HTERT RPE-1 (cell line): Measurements from ENCODE around the gene NAXD.
"Not testable (repeated sequence)": the region's sequence is repeated elsewhere in the genome, so short reads cannot be mapped to it uniquely, and the experiment has no call there.

ENCODE experiments used
- in situ Hi-C: fragments of 300-500 bp; cut with MboI; formaldehyde crosslinking; loops from 4 replicates; pipeline ENCODE4 v1.14.3; 2020; ENCODE audit warnings: low sequenced_read_pairs

Gene NAXD

GRCh38 chr13:110662777-110663443, 47.6 kb downstream of the NAXD start:
- in situ Hi-C loops = no loop called here

DNA sequence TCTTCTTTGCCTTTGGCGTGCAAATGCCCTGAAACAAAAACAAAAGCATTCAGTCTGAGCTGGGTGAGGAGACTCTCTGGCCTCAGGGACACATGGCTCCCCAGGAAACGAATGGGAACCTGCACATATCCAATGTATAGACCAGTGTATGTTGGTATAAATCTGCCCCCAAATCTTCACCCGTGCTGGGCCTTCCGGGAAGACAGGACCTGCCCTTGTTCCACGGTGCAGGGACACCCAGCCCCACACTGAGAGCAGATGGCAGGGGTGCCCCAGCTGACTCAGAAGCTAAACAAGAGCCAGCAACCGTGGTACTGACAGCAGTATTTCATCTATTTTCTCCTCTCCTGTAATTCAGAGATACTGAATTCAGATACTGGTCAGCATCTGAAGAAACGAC, 48.1 kb downstream of the NAXD start:
- in situ Hi-C loops = no loop called here

GRCh38 chr13:110664041-110664440, 48.7 kb downstream of the NAXD start:
- in situ Hi-C loops = no loop called here

- in situ Hi-C loops = no loop called here
These were observed 49.3 kb downstream of the NAXD start for GRCh38 chr13:110664673-110665072.

DNA sequence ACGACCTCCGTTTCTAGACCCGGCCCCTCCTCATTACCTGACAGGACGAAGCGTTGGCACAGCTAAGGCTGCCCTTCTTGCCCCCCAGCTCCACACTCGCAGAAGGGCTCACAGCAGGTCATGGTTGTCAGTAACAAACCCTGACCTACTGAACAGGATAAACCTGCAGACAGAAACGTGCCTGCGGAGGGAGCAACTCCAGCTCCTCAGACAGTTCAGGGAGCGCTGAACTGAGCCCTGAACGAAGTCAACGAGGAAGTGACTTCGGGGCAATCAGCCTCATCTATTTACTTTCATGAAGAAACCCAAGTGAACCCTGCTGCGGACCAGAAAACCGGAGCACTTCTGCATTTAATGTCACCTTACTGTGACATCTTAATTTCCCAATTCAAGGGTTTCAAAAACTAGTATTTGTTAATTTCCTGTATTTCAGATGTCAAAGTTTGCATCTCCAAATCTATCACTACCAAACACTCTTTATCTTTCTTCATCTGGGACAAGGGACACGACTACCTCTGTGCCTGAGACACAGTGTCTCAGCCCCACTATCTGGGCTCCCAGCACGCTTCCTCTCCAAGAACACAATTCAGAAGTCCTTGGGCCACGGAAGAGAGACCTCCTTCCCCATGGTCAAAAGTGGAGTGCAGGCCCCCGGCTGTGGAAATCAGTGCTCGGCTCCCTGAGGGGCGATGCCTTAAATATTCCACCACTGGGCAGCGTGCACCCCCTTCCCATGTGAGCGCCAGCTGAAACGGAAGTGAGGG, 50.3 kb downstream of the NAXD start:
- in situ Hi-C loops = no loop called here

DNA sequence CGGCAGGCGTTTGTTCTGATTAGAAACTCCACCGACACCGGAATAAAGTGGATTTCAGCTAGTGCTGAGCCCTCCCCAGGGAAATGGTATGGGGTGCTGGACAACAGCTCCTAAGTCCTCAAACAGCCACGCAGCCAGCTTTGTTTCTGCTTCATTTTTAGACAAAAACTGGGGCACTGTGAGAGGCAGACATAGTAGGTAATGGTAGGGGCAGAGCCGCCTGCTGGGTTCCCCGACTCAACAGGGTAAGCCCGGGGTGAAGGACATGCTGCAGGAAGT, 50.8 kb downstream of the NAXD start:
- in situ Hi-C loops = no loop called here

- in situ Hi-C loops = no loop called here
These were observed 53.7 kb downstream of the NAXD start for GRCh38 chr13:110669036-110669435.

- in situ Hi-C loops = not testable (repeated sequence)
These were observed 54.5 kb downstream of the NAXD start for GRCh38 chr13:110669814-110670213.

DNA sequence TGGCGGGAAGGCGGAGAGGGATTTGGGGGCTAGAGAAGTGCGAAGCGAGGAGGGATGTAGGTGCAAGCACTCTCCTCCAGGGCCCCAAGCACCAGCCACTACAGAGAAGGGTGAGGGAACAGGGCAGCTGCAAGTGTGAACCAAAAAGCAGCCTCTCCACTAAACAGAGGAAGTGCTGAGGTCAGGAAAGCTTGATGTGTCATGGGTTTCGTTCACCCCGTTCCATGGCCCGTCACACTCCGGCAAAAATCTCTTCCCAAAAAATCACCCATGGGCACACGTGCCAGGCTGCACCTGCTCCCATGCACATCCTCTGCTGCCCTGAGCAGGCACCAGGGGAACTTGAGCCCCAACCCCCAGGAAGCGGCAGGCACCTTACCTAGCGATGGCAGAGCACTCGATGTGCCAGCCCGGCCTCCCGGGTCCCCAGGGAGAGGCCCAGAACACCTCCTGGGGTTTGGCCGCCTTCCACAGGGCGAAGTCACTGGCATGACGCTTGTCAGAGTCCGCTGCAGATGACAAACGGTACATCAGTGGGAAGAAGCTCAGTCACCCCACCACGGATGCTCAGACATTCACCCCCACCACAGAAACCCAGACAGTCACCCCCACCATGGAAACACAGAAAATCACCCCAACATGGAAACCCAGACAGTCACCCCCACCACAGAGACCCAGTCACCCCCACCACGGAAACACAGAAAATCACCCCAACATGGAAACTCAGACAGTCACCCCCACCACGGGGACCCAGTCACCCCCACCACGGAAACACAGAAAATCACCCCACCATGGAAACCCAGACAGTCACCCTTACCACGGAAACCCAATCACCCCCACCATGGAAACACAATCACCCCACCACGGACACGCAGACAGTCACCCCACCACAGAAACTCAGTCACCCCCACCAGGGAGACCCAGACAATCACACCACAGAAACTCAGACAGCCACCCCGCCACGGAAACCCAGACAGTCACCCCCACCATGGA, 61.5 kb downstream of the NAXD start:
- in situ Hi-C loops = no loop called here

- in situ Hi-C loops = no loop called here
These were observed 62.6 kb downstream of the NAXD start for GRCh38 chr13:110677731-110678545.

GRCh38 chr13:110680852-110681251, 65.5 kb downstream of the NAXD start:
- in situ Hi-C loops = no loop called here

GRCh38 chr13:110681868-110682550, 66.7 kb downstream of the NAXD start:
- in situ Hi-C loops = no loop called here

GRCh38 chr13:110682746-110683145, 67.4 kb downstream of the NAXD start:
- in situ Hi-C loops = no loop called here

DNA sequence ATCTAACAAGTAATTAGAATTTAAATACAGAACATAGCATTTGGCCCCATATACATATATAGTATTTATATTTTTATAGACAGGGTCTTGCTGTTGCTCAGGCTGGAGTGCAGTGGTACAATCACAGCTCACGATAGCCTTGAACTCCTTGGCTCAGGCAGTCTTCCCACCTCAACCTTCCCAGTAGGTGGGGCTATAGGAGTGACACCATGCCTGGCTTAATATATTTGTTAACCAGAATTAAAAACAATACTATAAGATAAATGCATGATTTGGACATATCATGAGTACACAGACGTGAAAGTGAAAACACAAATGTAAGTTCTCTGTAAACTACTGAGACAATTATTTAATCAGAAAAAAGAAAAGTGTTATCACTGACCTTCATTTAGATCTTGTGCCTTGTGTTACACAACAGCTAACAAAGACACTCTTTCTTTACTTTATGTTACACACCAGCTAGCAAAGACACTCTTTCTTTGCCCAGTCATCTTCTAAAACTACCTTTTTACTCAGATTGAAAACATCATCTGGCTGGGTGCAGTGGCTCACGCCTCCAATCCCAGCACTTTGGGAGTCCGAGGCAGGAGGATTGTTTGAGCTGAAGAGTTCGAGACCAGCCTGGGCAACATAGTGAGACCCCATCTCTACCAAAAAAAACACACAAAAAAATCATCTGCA, 68.0 kb downstream of the NAXD start:
- in situ Hi-C loops = no loop called here

DNA sequence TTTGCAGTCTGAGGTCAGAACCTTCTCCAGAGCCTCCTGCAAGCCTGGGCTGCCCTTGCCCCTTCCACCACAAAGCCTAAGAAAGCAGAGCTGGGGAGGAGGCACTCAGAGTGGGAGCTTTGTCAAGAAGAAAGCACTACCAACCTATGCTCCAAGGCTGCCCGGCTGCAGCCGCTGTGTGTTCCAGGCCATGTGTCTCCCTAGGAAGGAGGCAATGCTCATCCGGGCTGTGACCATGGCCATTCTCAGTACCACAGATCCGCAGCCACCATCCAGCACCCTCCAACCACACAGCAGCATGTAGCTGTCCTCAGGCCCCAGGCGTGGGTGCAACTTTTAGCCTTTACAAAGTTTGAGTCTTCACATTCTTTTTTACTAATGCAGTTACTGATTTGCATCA, 68.6 kb downstream of the NAXD start:
- in situ Hi-C loops = no loop called here

DNA sequence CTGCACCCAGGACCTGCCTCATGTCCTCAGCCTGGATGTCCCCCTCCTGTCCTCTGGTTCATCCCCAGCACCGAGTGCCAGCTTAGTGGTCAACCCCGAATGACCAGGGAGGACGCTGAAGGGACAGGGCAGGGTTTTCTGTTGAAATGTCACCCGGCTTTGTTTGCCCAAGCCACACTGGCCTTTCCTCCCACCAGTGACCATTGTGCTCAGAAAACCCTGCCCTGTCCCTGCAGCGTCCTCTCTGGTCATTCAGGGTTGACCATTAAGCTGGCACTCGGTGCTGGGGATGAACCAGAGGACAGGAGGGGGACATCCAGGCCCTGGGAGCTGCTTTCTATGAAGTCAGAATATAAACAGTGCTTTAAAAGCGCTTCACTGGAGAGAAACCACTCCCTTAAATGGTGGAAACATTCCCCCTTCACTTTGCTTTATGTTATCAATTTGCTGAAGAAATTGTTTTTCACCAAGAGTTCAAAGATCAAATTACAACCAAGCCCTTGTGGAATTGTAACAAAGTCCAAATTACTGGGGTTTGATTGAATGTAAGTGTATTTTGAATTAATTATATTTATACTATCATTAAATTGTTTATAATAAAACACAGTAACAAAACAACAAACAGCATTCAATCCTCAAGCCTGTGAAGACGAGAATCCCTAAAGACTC, 69.2 kb downstream of the NAXD start:
- in situ Hi-C loops = no loop called here

GRCh38 chr13:110685305-110686020, 70.1 kb downstream of the NAXD start:
- in situ Hi-C loops = no loop called here

GRCh38 chr13:110687736-110688135, 72.4 kb downstream of the NAXD start:
- in situ Hi-C loops = no loop called here
